Hepatic stellate cell (primary cell): ENCODE results near the gene CXADR.

Source experiments
- DNase-seq: peaks from one replicate; pipeline ENCODE4 v3.0.0; 2011; ENCODE audit warnings: low spot score

The CXADR gene

DNA sequence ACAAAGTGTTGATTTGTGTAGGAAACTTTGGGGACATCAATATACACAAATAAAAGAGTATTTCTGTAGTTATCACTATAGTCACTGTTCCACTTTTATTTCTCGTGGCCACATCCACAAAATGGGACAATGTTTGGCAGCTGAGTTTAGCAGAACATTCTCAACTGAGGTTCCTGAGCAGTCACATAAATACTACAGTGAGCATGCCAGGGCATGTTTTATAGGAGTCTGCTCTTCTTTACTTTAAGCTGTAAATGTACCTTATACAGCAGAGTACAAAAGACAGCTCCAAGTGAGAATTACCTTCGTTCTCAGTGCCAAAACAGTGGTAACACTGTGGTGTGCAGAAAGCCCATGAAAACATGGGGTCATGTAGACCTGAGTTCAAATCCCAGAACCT is 94.8 kb downstream of the CXADR start:
- no peak for DNase-seq

GRCh38 chr21:17609681-17610080 is 96.8 kb downstream of the CXADR start:
- no peak for DNase-seq

DNA sequence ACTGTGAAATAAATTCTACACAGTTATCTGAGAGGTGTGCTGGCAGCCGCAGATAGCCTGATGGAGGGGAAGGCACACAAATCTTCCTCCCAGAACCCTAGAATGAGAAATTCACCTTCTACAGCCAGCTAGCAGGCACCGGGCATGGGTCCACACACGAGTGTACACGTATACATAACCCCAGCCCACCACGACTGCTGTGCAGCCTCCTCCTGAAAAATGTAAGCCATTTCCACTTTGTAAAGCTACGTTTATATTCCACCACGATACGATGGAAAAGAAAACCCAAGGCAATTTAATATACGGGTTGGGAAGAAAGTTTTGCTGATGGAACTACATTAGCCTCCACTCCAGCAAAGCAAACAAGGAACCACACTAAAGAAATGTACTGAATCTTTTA is 98.1 kb downstream of the CXADR start:
- DNase-seq = no peak

DNA sequence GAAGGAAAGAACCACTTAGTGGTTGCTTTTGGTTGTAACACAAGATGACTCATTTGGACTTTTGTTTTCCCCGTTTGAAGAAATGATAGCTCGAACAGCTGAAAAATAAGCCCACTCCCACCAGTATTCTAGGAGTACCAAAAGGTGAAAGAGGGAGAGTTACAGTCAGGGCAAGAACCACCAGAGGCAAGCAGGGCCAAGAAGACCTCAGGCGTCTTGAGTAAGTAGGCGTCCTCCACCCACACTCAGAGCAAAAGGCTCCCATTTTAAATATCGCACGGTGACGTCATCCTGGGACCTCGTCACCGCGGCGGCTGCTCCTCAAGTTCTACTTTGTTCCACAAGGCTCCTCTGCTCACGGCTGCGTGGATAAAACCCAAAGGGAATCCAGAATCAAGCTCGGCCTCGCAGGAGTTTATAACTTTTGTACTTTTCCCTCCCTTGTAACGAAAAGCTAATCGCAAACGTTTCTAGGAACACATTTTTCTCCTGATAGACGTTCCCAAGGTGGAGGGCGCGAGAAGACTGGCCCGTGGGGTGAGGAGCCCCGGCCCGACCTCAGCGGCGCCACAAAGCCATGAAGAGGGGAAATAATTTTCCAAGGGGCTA is 98.7 kb downstream of the CXADR start:
- DNase-seq = peak; percentile 74

- DNase-seq = peak; percentile 25
Observed at GRCh38 chr21:17612023-17612564, 99.3 kb downstream of the CXADR start.

- peak; percentile 71 for DNase-seq
Observed at GRCh38 chr21:17612565-17613241, 99.9 kb downstream of the CXADR start, which contains the start of gene BTG3. Gene BTG3 (minus strand): TSS chr21:17612901. CDS start chr21:17609144, 3,757 bp downstream.

DNA sequence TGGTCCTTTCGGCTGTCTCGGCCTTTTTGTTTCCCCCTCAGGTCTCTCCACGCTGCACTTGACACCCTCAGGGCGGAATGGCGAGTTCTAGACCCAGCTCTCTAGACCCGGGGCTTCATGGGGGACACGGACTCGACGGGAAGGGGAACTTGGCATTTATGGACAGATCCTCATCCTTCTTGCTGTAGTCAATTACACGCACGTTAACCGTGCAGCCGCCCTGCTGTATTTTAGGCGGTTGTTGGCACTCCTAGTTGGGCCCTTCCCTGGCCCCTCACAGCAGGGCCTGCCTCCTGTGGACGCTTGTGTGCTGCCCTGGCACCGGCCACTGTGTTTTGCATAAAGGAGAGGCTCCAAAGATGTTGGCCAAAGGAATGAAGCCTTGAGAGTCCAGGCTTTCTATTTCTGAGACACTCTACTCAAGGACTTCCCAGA is 100.4 kb downstream of the CXADR start:
- DNase-seq = peak; percentile 11

GRCh38 chr21:17616831-17617230 is 104.0 kb downstream of the CXADR start:
- no peak for DNase-seq

DNA sequence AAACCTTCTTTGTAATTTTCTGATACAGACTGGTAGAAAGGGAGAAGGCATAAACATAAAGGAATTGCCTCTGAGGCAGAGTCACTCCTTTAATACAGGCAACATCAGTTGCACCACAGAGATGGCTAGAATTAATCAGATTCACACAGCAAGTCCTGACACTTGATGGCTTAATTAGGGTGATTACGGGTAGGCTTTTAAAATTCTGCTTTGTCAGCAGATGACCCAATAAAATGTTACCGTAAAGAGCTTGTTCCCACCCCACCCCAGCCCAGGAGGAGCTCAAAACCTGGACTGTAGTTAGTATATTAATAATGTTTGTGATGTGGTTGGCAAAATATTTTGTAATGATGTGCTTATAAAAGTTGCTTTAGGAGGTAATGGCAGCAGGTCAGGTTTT is 109.2 kb downstream of the CXADR start:
- no peak for DNase-seq

GRCh38 chr21:17631195-17631594 is 118.4 kb downstream of the CXADR start:
- no peak for DNase-seq

- no peak for DNase-seq
Observed at GRCh38 chr21:17636711-17637110, 123.9 kb downstream of the CXADR start.

GRCh38 chr21:17640821-17641220 is 128.0 kb downstream of the CXADR start:
- no peak for DNase-seq
